A549 (cell line): Measurements from ENCODE around the gene TBC1D8.

Experiments
- POLR2A ChIP-seq: IDR thresholded peaks from 2 replicates; pipeline ENCODE4 v1.6.1; 2012; ENCODE audit warnings: mild to moderate bottlenecking, low read length
- TF ChIP-seq, protein P1 (sequence below): fragments of >200 bp; sonication (Bioruptor Twin); formaldehyde crosslinking; IDR thresholded peaks from 3 replicates; pipeline ENCODE4 v1.5.1; 2016

DNA sequence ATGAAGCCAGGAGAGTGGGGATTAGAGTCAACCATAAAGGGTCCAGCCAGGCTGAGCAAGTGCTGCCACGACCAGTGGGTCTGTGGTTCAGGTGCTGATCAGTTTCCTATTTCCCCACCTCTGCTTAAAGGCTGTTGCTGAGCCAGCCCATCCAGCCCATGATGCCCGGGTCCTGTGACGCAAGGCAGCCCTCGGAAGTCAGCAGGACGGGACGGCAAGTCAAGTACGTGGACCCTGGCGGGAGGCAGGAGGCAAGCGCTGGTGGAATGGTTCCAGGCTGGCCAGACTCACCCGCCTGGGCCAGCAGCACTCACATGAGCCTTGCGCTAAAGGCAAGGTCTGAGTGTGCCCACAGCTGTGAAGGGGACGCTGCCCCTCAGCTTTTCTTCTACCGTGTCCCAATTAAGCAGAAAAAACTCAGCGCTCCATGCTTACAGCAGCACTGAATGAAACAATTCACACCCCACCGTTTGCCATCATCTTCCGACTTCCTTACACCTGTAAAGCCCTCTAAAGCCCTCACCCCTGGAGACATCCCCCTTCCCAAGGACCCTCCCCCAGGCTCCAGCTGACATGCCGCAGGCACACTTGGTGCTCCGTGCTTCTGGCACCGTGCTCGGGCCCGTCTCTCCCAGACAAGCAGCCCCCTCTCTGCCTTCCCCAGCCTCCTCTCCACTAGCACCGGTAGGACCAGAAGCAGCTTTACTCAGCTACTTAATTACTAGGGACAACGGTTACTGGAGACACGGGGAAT is 160.4 kb downstream of the TBC1D8 start:
- TF ChIP-seq POLR2A: no peak
- TF ChIP-seq, protein P1, sequence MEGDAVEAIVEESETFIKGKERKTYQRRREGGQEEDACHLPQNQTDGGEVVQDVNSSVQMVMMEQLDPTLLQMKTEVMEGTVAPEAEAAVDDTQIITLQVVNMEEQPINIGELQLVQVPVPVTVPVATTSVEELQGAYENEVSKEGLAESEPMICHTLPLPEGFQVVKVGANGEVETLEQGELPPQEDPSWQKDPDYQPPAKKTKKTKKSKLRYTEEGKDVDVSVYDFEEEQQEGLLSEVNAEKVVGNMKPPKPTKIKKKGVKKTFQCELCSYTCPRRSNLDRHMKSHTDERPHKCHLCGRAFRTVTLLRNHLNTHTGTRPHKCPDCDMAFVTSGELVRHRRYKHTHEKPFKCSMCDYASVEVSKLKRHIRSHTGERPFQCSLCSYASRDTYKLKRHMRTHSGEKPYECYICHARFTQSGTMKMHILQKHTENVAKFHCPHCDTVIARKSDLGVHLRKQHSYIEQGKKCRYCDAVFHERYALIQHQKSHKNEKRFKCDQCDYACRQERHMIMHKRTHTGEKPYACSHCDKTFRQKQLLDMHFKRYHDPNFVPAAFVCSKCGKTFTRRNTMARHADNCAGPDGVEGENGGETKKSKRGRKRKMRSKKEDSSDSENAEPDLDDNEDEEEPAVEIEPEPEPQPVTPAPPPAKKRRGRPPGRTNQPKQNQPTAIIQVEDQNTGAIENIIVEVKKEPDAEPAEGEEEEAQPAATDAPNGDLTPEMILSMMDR: no peak
